ENCODE results near the gene ADAM17.

Gene ADAM17

DNA sequence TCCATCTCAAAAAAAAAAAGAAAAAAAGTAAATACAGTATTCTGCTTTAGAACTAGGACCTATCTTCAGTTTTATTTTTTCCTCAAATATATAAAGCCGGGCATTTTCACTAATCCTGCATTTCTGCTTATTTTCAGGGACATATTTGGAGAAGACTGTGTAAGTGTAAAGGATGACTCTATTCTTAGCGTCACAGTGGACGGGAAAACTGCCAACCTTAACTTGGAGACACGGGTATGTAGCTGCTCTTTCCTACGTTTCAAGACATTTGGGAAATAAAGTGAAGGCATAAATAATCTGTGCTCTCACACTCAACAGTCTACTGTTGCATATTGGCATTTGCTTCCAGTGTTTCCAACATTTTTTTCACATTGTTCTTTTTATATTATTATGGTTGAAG, 84.4 kb downstream of the ADAM17 start:
- DNase-seq (ENCODE audit: low spot score) = no peak

GRCh38 chr2:9467687-9468086, 87.9 kb downstream of the ADAM17 start:
- DNase-seq (ENCODE audit: low spot score) = no peak

DNA sequence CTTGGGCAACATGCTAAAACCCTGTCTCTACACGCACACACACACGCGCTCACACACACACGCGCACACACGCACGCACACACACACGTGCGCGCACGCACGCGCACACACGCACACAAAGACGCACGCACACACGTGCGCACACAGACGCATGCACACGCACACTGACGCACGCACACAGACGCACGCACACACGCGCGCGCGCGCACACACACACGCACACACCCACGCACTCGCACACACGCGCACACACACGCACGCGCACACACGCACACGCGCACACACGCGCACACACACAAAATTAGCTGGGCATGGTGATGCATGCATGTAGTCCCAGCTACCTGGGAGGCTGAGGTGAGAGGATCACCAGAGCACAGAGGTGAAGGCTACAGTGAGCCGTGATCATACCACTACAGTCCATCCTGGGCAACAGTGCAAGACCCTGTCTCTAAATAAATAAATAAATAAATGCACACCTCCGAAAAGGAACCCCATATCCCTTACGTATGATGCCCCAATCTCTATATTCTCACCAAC, 89.4 kb downstream of the ADAM17 start:
- DNase-seq (ENCODE audit: low spot score) = no peak

DNA sequence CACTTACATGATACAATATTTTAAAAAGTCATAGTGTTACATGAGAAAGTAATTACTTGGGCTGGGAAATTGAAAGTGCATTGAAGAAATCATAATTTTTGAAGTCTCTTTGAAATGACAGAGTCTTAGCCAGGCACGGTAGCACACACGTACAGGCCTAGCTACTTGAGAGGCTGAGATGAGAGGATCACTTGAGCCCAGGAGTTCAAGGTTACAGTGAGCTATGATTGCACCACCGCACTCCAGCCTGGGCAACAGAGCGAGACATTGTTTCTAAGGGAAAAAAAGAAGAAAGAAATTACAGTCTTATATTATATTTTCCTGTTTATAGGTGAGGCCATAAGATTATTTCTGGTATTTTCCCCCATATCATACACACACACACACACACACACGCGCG, 90.5 kb downstream of the ADAM17 start:
- no peak for DNase-seq (ENCODE audit: low spot score)

DNA sequence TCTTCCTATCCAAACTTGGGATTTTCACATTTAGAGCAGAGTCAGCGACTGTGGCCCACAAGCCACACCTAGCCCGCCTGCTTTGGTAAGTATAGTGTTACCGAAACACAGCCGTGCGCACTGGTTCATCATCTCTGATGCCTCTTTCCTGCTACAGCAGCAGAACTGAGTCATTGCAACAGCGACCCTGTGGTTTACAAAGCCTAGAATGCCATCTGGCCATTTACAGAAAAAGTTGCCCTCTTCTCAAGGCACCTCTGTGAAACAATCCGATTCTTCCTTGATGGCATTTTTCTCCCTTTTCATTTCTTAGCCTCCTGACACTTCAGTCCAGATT, 92.0 kb downstream of the ADAM17 start:
- no peak for DNase-seq (ENCODE audit: low spot score)

DNA sequence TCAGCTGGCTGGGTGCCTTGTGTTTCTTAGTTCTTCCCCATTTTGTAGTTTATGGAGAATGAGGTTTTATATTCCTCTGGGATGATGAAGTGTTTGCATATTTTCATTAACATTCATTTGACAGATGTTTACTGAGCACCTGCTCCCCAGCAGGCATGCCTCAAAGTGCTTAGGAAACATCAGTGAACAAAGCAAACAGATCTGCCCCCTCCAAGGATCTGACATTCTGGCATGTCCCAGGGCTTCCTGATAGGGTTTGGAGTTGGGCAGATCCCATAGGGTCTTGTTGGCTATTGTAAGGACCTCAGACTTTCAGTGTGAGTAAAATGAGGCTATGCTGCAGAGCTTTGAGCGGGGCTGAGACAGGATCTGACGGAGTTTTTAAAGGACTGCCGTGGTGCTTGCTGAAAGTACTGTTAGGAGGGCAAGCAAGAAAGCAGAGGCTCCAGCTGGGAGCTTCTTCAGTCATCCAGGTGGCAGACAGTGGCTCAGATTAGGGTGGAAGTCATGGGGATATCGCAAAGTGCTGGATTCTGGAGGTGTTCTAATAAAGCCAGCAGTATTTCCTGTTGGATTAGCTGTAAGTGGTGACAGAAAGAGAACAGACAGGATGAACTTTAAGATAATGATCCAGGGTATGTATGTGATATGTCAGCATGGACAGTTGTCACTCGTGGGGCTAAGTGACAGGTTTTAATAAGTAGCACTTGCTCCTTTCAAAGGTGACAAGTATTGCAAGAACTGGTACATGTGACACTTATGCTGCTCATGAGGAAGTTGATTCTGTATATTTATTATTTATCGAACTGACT, 92.5 kb downstream of the ADAM17 start:
- no peak for DNase-seq (ENCODE audit: low spot score)

DNA sequence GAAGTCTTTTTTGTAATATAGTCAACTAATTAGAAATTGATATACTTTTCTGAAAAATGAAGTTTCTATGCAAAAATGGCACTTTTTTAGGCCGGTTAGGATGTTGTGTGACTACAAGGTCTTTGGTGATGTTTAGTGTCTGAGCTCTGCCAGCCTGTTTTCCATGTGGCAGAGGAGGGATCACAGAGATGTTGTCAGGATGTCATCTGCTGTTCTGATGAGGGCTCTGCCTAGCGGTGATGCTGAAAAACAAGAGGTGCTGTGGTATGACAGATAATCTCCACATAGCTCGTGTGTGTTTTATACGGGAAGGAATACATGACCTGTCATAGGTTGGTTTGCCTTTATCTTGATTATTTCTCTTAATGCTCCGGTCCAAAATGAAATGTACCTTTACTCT, 93.3 kb downstream of the ADAM17 start:
- DNase-seq (ENCODE audit: low spot score) = no peak

DNA sequence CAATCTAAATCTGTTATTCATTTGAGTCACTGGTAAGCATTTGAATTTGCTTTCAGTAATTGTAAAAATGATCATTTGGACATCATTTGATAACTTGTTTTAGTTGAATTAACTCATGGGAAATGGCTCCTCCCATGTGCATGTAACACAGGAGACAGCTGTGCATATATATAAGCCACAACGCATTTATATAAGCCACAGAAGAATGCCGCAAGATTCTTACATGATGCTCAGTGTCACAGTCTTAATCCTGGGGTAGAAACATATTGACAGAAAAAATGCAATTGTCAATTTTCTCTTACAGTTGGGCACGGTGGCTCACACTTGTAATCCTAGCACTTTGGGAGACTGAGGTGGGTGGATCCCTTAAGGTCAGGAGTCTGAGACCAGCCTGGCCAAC, 94.6 kb downstream of the ADAM17 start:
- DNase-seq (ENCODE audit: low spot score) = no peak

- no peak for DNase-seq (ENCODE audit: low spot score)
Observed at GRCh38 chr2:9460441-9461017, 95.1 kb downstream of the ADAM17 start.

DNA sequence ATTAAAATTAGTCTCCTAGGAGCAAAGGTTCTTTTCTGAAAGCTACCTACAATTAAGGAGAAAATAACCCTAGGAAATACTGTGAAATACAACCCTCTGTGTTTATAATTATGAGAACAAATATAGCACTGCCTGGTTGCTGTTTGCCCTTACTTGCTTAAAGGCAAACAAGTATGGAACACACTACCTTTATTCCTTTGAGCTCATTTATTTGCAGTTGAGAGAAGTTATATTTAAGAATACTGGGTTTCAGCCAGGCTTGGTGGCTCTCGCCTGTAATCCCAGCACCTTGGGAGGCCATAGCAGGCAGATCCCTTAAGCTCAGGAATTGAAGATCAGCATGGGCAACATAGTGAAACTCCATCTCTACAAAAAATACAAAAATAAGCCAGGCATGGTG, 104.4 kb downstream of the ADAM17 start:
- DNase-seq (ENCODE audit: low spot score) = no peak

DNA sequence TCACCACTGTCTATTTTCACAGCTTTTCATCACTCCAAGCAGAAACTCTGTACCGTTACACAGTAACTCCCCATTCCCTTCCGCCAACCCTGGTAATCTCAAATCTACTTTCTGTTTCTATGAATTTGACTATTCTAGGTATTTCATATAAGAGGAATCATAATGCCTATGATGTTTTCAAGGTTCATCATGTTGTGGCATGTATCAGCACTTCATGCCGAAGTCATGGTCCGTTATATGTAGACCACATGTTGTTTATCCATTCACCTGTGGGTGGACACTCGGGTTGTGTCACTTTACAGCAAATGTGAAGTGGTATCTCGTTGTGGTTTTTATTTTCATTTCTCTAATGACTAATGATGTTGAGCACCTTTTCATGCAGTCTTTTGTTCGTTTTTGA, 110.5 kb downstream of the ADAM17 start:
- DNase-seq (ENCODE audit: low spot score) = no peak

- DNase-seq (ENCODE audit: low spot score) = no peak
Observed at GRCh38 chr2:9443526-9443925, 112.1 kb downstream of the ADAM17 start.

DNA sequence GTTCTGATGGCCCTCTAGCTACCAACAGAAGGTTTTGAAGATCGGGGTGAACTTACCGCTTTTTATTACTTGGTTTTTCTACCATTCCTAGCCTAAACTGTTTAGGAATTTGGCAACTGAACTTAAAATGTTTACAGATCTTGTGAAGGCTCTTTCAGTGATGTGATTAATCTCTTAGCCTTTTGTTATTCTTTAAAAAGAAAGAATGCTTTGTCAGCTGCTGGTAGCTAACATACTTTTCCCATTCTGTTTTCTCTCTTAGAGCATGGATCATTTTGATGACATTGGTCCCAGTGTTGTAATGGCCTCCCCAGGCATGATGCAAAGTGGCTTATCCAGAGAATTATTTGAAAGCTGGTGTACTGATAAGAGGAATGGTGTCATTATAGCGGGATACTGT, 114.1 kb downstream of the ADAM17 start:
- DNase-seq (ENCODE audit: low spot score) = no peak

- DNase-seq (ENCODE audit: low spot score) = no peak
Observed at GRCh38 chr2:9440058-9440727, 115.4 kb downstream of the ADAM17 start.

GRCh38 chr2:9439536-9439935, 116.1 kb downstream of the ADAM17 start:
- no peak for DNase-seq (ENCODE audit: low spot score)

All from LoVo (cell line).